ENCODE results near the gene ATXN7L1.
"Not testable (repeated sequence)": the region's sequence is repeated elsewhere in the genome, so short reads cannot be mapped to it uniquely, and the experiment has no call there.

Gene ATXN7L1

DNA sequence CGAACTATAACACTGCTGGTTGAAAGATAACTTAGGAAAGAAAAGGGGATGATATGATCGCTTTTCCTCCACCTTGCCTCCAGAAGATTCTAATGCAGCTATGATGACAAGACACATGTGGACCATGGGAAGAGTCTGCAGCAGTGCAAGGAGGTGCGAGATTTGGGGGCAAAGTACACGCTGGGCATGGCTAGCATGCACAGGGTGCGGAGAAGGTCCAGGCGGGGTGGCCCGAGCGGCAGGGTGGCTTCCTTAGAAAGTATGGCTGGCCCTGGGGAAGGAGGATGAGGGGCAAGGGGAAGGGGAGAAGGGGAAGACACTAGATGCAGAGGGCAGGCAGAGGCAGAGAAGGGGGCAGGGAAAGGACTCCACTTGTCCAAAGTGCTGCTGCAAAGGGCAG lies 15.6 kb downstream of the ATXN7L1 start:
- DNase-seq (ENCODE audit: low read depth in 2 of 2): no peak

DNA sequence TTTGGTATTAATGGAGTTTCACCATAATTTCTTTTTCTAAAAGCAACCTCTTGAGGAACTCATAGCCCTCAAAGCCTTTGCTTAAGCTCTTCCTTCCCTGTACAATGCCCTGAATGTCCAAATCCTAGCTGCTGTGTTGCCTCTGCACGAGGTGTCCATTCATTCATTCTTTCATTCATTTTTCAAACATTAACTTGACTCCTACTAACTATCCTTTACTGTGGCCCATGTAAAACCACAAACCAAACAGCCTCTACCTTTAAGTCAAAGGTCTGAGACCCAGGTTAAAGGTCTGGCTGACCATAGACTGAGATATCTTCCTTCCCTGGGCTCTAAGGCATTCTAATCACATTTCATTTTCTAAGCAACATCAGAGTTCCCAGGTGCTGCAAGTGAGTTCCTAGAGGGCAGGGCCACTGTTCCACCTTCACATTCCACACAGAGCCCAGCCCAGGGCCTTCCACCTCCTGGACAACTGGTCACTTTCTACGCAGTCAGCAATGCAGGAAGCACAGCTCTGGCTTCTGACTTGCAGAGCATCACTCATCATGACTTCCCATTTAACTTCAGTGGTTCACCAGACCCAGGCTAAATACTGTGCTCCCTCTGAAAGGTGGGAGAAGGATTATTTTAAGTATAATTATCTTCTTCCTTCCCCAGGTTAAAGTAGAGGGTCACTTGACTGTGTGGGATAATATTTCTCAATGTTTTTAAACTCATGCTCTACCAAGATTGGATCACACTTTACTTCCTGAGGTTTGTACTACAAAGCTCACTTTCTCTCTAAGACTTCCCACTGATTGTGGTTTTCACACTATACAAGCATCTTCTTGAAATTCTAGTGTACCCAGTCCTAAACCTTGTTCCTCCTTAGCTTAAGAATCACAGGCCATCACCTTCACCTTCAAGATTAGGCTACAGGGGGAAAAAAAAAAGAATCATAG lies 19.1 kb downstream of the ATXN7L1 start:
- no peak for DNase-seq (ENCODE audit: low read depth in 2 of 2)

DNA sequence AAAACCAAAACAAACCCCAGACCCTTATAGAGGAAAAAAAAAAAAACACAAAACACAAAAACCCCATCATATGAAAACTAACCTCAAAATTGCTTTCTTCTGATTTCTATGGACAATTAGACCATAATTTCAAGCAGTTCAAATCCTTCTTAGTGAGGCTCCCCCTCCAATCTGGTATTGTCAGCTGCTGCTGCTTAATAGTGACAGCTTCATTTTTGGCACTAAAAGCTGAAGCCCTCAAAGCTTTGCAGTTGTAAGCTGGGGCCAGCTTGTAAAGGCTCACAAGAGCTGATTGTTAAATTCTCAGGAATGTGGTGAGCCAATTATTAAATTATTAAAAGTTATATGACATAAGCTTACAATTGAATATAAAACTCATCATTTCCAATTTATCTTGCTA lies 21.9 kb downstream of the ATXN7L1 start:
- no peak for DNase-seq (ENCODE audit: low read depth in 2 of 2)

DNA sequence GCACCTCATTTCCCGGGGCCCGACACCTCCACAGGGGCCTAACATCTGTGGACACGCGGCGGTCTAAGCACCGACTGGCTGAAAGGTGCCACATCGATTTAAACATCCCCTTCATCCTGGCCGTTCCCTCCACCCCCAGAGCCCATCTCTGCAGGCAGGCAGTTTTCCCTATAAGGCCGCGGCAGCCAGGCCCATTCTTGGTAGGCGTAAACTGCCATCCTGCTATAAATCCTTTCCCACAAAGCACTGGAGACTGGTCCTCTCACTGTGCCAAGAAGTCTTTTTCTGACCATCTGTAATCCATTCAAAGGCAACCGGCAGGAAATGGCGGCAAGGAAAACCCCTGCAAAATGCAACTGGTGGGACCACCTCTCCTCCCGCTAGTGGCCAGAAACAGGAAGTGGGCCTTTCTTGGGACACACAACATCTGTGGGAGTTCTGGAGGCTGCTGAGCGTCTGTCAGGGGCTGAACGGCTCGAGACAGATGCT lies 22.4 kb downstream of the ATXN7L1 start:
- no peak for DNase-seq (ENCODE audit: low read depth in 2 of 2)

DNA sequence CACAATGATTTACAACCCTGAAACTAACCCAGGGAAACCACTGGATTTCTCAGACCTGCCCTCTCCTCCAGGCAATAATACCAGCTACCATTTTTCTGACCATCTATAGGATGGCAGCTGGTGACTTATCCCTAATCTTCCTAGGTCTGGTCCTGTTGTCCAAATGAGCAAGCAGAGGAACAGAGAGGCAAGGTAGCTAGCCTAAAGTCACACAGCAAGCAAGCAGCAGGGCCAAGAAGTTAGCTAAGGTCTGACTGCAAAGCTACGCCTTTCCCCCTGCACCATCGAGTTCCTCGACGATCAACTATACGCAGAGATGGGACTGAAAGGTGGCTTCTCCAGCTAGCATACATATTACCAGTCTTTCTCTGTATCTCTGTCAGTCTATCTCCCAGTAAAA lies 25.3 kb downstream of the ATXN7L1 start:
- no peak for DNase-seq (ENCODE audit: low read depth in 2 of 2)

DNA sequence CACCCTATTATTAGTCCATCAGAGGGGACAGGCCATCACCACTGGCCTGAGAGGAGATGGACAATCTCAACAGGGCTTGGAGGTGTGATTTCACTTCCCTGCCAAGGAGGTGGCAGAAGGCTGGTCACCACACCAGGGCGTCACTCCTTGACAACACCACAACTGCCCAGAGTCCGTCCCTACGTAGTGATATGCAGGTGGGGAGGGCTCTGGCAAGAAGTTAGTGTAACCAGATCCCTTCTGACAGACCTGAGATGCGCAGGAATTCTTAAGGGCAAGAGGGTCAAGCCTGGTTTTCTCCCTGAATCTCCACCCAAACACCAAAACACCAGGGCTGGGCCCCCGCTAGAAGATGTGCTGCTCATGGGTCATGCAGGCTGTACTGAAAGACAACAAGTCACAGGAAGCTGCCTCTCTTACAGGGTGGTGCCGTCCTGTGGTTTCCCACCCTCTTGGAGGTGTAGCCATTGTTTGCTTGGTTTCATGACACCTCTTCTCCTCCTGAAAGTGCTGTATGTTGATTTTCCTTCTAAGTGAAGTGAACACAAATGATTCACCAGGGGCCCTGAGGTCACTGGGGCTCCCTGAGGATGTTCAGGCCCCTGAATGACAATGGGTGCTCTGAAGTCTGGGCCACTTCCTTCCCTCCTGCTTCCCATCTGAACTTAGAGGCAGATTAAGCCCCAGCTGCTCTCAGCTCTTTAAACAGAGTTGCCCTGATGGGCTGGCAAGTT lies 27.1 kb downstream of the ATXN7L1 start:
- DNase-seq (ENCODE audit: low read depth in 2 of 2): peak; percentile 47 to 51

DNA sequence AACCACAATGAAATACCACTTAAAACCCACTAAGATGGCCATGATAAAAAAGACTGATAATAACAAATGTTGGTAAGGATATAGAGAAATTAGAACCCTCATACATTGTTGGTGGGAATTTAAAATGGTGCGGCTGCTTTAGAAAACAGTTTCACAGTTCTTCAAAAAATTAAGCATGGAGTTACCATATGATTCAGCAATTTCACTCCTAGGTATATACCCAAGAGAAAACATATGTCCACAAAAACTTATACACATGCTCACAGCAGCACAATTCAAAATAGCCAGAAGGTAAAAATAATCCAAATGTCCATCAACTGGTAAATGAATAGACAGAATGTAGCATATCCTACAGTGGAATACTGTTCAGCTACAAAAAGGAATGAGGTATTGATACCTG lies 30.0 kb downstream of the ATXN7L1 start:
- DNase-seq (ENCODE audit: low read depth in 2 of 2): no peak

DNA sequence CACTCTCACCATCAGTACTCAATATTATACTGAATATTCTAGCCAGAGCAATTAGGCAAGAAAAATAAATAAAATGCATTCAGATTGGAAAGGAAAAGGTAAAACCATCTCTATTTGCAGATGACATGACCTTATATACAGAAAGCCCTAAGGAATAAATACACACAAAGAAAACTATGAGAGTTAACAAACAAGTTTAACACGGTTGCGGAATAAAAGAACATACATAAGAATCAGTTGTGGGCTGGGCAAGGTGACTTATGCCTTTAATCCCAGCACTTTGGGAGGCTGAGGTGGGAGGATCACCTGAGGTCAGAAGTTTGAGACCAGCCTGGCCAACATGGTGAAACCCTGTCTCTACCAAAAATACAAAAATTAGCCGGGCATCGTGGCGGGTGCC lies 31.7 kb downstream of the ATXN7L1 start:
- not testable (repeated sequence) for DNase-seq (ENCODE audit: low read depth in 2 of 2)

DNA sequence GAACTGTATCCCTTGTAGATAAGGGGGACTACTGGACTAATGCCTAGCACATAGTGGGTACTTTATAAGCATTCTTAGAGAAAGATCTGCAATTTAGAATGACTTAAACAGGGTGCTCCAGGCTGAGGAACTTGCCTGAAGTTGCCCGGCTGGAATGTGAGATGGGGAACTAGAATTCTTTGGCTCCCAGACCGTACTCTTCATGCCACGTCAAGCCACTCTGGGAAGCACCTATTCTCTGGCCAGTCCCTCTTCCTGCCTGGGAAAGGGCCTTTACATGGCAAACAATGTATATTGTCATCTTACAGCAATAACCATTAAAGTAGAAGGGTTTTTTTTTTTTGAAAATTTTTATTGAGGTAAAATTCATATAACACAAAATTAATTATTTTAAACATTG lies 34.5 kb downstream of the ATXN7L1 start:
- no peak for DNase-seq (ENCODE audit: low read depth in 2 of 2)

DNA sequence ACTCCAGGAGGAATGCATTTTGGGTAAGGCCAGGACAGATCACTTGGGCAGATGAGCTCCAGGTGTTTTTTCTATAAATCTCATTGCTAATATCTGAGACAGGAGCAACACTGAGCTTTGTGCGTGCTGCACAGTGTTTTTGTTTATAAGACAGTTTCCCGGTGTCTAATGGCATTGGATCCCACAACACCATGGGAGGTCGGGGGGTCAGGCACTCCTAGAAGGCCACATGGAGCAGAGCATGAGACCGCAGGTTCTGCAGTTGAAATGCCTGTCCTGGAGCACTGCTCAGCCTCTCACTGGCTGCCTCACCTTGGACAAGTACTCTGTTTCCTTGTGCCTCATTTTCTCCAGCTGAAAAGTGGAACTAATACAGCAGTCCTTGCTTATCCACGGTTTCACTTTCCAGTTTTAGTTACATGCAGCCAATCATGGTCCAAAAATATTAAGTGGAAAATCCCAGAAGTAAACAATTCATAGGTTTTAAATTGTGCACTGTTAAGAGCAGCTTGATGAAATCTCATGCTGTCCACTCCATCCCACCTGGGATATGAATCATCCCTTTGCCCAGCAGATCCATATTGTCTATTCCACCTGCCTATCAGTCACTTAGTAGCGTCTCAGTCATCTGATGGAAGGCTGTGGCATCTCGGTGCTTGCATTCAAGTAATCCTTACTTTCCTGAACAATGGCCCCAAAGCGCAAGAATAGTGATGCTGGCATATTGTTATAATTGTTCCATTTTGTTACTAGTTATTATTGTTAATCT lies 35.2 kb downstream of the ATXN7L1 start:
- no peak for DNase-seq (ENCODE audit: low read depth in 2 of 2)

DNA sequence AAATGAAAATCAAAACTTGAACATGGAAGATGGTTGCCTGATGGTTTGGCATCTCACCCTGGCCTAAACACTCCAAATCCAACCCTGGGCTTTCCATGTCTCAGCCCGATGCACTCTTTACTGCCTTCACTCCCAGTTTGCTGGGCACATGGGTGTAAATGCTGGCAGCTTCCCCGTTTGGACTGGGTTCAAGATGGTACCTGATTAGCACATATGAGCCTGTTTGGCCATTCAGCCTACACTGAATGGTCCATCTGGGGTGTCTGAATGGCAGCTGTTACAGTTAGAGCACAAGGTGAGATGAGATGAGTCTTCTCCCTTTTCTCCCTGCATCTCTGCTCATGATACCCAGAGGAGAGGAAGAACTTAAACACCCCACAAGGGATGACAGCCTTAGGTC lies 37.1 kb downstream of the ATXN7L1 start:
- no peak for DNase-seq (ENCODE audit: low read depth in 2 of 2)

DNA sequence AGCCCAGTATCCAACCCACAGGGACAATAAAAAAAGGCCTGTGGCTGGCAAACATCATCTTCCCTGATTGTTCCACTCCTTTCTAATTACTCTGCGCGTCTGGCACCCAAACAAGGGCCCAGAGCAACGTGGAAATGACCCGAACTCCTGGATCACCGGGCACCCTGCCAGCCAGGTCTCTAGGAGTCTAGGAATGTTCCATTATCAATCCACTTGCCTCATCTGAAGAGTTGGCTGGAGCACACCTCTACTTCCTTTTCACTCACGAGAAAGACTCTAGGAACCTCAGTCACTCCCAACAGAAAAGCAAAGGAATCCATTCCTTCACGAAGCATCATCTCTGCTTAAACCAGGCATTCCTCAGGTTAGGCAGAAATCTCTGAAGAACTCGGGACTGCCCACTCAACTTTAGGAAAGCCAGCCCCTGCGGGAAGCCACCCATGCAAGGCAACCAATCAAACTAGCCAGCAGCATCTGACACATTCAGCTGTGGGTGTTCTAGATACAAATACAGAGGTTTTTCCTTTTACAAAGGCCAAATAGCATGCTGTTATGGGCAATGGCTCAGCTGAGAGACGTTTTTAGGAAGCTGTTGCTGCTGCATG lies 37.7 kb downstream of the ATXN7L1 start:
- DNase-seq (ENCODE audit: low read depth in 2 of 2): no peak

DNA sequence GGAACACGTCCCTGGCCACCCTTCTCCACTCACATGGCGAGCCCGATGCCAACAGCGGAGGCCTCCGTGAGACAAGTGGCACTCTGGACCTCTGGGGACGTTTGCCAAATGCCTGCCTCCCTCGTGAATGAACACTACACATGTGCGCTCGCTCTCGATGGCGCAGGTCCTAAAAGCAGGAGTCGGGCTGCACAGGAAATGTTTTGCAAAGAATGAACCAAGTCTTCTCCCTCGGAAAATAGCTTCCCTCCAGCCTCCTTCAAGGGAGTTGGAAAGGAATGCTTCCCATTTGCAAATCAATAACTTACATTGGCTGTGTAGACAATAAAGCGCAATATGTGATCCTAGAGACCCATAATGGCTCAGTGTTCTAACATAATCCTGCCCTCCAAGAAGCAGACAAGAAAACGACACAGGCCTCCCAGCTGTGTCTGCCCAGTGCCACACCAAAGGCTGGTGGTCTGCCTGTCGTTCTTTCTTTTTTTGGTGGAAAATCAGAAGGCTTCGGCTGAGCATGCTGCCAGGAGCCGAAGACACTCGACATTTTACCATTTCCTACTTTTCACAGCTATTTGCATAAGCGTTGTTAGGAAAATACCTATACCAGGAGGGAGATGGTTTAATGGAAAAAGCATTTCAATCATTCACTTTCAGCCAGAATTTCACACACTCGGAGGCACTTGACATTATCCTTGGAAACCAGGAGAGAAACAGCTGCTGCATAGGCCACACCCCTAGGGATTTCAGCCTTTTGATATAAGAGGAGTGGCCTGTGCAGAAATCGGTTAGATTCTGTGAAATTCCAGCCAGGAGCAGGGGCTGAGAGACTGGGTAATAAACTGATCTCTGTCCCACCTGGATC lies 38.4 kb downstream of the ATXN7L1 start:
- DNase-seq (ENCODE audit: low read depth in 2 of 2): no peak

DNA sequence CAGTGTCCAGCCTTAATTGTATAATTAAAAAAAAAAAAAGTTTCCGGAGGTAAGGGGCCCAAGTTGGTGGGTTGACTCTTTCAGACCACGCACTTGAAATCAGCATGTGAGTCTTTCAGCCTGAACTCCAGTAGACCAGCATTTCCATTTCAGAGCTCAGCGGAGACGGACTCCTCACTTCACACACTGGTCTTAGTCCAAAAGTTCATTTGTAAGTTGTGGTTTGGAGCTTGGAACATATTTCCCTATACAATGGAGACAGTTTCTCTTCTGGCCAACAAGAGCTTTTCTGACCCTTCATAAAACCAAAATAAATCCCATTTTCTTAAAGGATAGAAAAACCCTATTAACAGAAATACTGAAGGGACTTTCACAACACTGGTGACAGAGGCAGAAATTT lies 41.0 kb downstream of the ATXN7L1 start:
- DNase-seq (ENCODE audit: low read depth in 2 of 2): no peak

DNA sequence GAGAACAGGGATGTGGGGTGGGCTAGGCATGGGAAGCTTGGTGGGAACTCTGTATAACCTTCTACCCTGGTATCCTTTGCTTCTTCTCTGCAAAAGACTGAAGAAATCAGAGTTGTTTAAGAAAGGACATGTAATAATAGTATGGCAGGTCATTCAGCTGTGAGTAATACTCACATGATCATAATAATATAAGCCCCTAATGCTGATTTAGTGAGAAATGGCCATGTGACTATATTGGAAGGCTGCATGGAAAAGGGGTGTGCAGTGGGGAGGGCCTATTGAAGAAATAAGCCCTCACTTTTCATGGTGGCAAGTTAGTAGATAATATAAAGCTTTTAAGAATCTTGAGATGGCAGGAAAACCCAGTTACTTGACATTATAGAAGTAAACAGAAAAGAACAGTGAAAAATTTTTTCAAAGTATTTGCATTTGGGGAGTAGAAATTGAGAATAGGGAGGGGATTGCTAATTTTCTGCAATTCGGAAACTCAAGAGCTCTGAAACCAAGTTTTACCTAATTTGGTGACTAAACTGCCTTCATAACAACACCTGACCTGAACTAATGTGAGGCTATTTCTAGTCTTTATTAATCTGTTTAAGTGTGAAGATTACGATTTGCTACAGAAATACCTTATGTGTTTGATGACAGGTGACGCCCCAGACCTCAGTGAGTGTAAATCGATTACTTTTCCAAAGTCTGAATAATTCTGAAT lies 44.4 kb downstream of the ATXN7L1 start:
- no peak for DNase-seq (ENCODE audit: low read depth in 2 of 2)

DNA sequence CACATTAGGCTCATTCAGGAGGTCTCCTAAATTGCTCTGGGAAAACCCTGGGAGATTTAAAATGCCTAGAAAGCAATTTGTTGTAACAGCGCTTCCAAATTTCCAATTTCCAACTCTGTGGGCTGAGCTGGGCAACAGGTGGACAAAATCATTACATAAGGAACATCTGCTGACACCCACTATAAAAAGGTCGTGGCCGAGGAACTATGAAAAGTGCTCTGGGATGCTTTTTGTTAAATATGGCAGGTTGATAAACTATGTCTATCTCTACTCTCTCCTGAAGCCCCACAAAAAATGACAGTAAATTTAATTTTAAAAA lies 45.1 kb downstream of the ATXN7L1 start:
- DNase-seq (ENCODE audit: low read depth in 2 of 2): no peak

DNA sequence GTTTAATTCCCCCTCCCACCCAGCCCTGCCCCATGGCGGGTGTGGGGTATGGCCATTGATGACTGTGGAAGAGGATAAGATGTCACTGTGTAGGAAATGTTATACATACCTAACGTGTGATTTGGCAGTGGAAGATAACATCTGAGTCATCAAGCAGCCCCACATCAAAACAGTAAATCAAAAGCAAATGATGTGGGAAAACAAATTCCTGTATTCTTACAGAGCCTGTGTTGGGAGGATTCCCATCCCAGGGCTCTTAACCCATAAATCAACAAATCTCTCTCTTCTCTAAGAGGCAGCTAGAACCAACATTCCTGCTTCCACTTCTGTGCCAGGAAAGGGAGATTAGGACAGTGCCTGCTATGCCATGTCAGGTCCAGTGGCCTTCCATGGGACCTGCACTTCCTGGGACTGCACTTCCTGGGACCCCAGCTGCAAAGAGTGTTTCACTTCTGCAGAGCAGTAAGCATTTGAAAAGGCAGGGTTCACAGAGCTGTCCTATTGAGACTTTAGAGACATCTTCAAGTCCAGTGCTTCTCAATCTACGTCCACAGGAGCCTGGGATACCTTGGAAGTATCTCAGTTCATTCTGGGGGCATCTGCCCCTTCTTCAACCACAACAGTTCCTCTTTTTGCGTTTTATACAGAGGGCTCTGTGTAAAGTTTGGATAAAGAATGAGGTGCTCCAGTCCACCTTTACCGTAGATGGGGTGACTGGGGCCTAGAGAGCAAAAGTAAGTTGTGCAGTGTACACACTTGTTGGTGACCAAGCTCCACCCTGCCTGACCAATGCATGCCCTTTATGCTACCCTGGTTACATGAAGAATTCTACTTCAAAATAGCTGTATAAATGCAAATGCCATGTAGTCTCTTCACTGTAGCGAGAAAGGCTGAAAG lies 45.7 kb downstream of the ATXN7L1 start:
- DNase-seq (ENCODE audit: low read depth in 2 of 2): no peak

DNA sequence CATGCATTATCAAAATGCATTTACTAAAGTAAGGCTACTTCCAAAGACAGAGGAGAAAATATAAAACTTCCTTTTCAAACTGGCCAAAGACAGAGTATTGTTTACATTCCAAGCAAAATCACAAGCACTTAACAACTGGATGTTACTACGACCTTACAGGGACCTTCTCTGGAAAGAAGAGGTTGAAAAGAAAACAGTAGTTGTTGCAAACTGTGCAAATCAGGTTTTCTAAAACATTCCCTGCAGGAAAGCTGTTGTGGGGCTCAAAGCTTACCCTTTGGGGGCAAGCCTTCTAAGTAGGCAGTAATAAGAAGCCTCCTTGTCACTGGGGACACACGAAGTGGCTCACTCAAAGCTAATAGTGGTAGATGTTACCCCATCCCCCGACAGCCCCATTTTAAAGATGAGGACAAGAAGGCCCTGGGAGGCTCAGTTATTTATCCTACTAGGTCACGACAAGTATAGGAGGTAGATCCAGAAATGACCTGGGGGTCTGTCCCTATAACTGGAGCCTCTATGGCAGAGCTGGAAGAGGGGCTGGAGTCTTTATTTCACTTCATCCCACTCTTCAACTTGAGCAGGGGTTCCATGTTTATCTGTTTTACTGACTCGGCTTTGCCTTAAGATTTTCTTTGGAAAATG lies 46.6 kb downstream of the ATXN7L1 start:
- DNase-seq (ENCODE audit: low read depth in 2 of 2): no peak

DNA sequence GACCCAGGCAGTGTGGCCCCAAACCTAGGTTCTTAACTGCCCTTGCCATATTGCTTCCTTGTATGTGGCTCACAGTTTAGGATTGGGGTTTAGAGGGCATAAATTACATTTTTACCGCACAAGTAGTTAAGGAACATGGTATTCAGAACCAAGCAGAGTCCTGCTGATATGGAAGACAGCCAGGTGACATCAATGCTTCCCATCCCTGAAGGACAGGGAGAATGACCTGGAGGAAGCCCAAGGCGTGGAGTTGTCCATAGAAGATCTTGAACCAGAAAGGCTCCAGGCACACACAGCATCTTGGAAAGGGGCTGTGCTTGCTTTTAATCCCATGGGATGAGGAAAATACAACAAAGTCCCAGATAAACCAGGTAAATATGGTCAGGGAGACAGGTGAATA lies 48.3 kb downstream of the ATXN7L1 start:
- DNase-seq (ENCODE audit: low read depth in 2 of 2): no peak
